Measurements from ENCODE around the gene MCRIP1. TPM values are rescaled to one million over a fixed set of nuclear protein-coding genes. Genes with fewer than 3 reads are reported as not detected.

The MCRIP1 gene
- total and polyA plus RNA-seq, 4 donors, result 16.6 to 42.0 (median 26.2) TPM

DNA sequence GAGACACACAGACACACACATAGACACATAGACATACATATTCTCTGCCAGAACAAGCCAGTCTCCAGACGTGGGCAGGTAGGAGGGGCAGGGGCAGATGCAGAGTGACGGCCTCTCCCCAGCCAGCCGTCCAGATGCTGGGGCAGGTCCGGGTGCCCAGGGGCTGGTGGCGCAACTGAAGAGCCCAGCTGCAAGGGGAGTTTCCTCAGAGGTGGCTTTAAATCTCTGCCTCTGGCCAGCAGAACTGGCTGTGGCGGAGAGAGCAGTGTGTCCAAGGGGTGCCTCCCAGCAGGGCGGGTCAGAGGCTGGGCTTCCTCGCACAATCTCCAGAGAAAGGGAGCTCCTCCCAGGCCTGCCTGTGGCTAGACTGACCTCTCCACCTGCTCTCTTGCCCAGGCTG, 38.6 kb downstream of the MCRIP1 start:
- Histone ChIP-seq H3K4me1 (ENCODE audit: control insufficient read depth in 4 of 4, insufficient read depth in 4 of 4, low read length in 3 of 4) (no peaks in the 10 kb centered on the region), H3K36me3 (ENCODE audit: control insufficient read depth in 4 of 4, insufficient read depth in 3 of 4, low read depth in 1 of 4, low read length in 3 of 4) (no peaks in the 10 kb centered on the region), H3K27ac (ENCODE audit: low read depth in 1 of 2, low read length in 2 of 2) (no peak overlapping the region), H3K9me3 (ENCODE audit: control insufficient read depth in 4 of 4, low read length in 3 of 4) (no peaks in the 10 kb centered on the region), H3K9ac (ENCODE audit: low read depth in 1 of 2, low read length in 2 of 2) (no peak overlapping the region), H3K27me3 (ENCODE audit: control insufficient read depth in 4 of 4, insufficient read depth in 4 of 4, low read length in 3 of 4) (no peaks in the 10 kb centered on the region), H3K4me3 (ENCODE audit: low read depth in 1 of 3, low read length in 3 of 3) (no peak overlapping the region)
- 59% methylated on average over 8 of the region's 8 CpGs for WGBS
- DNase-seq (ENCODE audit: low spot score), result no peak
- TF ChIP-seq JUND (IDR thresholded peaks at IDR 0.05) (no peak), RAD21 (IDR thresholded peaks at IDR 0.05) (no peak), ATF3 (IDR thresholded peaks at IDR 0.05) (no peak), FOXA2 (IDR thresholded peaks at IDR 0.05) (no peak), HNF4A (conservative IDR thresholded peaks at IDR 0.05) (no peak), ZBTB33 (IDR thresholded peaks at IDR 0.05) (no peak), YY1 (IDR thresholded peaks at IDR 0.05) (no peak), NR2F2 (IDR thresholded peaks at IDR 0.05) (no peak), MAX (IDR thresholded peaks at IDR 0.05) (no peak), SP1 (IDR thresholded peaks at IDR 0.05) (no peak), HNF4G (IDR thresholded peaks at IDR 0.05) (no peak), GABPA (IDR thresholded peaks at IDR 0.05 in 1 of 2, conservative IDR thresholded peaks at IDR 0.05 in 1 of 2) (no peak), EGR1 (IDR thresholded peaks at IDR 0.05; ENCODE audit: low read depth in 2 of 2) (no peak), FOXA1 (IDR thresholded peaks at IDR 0.05) (no peak), RXRA (IDR thresholded peaks at IDR 0.05) (no peak), TAF1 (conservative IDR thresholded peaks at IDR 0.05) (no peak)
- TF ChIP-seq, protein P1, sequence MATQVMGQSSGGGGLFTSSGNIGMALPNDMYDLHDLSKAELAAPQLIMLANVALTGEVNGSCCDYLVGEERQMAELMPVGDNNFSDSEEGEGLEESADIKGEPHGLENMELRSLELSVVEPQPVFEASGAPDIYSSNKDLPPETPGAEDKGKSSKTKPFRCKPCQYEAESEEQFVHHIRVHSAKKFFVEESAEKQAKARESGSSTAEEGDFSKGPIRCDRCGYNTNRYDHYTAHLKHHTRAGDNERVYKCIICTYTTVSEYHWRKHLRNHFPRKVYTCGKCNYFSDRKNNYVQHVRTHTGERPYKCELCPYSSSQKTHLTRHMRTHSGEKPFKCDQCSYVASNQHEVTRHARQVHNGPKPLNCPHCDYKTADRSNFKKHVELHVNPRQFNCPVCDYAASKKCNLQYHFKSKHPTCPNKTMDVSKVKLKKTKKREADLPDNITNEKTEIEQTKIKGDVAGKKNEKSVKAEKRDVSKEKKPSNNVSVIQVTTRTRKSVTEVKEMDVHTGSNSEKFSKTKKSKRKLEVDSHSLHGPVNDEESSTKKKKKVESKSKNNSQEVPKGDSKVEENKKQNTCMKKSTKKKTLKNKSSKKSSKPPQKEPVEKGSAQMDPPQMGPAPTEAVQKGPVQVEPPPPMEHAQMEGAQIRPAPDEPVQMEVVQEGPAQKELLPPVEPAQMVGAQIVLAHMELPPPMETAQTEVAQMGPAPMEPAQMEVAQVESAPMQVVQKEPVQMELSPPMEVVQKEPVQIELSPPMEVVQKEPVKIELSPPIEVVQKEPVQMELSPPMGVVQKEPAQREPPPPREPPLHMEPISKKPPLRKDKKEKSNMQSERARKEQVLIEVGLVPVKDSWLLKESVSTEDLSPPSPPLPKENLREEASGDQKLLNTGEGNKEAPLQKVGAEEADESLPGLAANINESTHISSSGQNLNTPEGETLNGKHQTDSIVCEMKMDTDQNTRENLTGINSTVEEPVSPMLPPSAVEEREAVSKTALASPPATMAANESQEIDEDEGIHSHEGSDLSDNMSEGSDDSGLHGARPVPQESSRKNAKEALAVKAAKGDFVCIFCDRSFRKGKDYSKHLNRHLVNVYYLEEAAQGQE (IDR thresholded peaks at IDR 0.05), result no peak
- TF ChIP-seq, protein P2, sequence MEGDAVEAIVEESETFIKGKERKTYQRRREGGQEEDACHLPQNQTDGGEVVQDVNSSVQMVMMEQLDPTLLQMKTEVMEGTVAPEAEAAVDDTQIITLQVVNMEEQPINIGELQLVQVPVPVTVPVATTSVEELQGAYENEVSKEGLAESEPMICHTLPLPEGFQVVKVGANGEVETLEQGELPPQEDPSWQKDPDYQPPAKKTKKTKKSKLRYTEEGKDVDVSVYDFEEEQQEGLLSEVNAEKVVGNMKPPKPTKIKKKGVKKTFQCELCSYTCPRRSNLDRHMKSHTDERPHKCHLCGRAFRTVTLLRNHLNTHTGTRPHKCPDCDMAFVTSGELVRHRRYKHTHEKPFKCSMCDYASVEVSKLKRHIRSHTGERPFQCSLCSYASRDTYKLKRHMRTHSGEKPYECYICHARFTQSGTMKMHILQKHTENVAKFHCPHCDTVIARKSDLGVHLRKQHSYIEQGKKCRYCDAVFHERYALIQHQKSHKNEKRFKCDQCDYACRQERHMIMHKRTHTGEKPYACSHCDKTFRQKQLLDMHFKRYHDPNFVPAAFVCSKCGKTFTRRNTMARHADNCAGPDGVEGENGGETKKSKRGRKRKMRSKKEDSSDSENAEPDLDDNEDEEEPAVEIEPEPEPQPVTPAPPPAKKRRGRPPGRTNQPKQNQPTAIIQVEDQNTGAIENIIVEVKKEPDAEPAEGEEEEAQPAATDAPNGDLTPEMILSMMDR (IDR thresholded peaks at IDR 0.05; ENCODE audit: low read depth, low read length, missing input control), result no peak

All from liver (tissue), 9 donors.